ENCODE data around the gene TRMT1.

DNA sequence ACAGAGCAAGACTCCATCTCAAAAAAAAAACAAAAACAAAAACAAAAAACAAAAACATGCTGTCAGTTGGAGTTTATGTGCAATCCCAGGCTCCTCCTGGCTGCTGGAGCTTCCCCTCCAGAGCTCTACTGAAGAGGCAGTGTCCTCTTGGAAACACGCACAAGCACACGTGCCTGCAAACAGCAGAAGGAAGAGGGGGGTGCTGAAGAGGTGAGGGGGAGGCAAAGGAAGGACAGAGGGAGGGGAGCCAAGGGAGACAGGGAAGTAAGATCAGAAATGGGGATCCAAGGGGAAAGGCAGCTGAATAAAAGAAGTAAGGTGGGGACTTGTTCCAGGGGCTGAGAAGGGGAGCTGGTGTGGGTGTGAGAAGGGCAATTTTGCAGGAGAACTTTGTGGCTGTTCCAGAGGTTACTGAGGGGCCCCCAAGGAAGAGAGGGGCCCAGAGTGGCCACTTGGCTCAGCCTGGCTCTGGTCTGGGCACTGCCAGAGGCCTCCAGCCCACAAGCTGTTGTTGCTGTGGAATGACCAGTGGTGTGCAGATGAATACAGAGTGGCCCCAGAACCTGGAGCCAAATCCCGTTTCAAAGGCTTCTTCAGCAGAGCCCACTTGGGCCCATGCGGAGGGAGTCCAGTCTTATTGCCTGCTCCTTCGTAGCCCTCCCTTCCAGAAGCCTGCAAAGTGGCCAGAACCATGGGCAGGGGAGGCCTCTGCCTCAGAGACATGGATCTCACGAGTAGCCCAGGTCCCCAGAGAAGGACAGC is 48.3 kb downstream of the TRMT1 start:
- TF ChIP-seq, protein P1, sequence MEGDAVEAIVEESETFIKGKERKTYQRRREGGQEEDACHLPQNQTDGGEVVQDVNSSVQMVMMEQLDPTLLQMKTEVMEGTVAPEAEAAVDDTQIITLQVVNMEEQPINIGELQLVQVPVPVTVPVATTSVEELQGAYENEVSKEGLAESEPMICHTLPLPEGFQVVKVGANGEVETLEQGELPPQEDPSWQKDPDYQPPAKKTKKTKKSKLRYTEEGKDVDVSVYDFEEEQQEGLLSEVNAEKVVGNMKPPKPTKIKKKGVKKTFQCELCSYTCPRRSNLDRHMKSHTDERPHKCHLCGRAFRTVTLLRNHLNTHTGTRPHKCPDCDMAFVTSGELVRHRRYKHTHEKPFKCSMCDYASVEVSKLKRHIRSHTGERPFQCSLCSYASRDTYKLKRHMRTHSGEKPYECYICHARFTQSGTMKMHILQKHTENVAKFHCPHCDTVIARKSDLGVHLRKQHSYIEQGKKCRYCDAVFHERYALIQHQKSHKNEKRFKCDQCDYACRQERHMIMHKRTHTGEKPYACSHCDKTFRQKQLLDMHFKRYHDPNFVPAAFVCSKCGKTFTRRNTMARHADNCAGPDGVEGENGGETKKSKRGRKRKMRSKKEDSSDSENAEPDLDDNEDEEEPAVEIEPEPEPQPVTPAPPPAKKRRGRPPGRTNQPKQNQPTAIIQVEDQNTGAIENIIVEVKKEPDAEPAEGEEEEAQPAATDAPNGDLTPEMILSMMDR (IDR thresholded peaks at IDR 0.05; ENCODE audit: borderline replicate concordance, extremely low read depth, low read length, poor library complexity, severe bottlenecking): no peak
- no peak for TF ChIP-seq EZH2 (IDR thresholded peaks at IDR 0.05; ENCODE audit: borderline replicate concordance, low read depth, low read length, severe bottlenecking)

Measured in DND-41 (cell line).